Measurements from ENCODE around the gene SLC7A1. TPM values are rescaled to one million over a fixed set of nuclear protein-coding genes. Genes with fewer than 3 reads are reported as not detected.

The SLC7A1 gene
- total and polyA plus RNA-seq, 2 experiments from 2014 or later, result 10.1 to 16.2 TPM

DNA sequence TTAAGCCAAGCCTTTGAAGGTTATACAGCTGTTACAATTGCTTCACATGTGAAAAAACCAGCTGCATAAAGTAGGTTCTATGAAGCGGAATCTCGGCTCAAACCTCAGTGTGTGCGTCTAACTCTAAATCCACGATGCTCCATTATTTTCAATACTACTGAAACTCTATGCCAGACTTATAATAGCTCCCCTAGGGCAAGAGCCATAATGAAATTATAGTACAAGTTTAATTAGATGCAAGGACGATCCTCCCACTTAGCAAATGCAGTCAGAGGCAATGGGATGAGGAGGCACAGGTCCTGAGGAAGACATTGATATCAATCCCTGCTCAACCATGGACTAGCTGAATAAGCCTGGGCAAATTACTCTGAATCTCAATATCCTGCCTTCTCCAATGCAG lies 31.1 kb downstream of the SLC7A1 start:
- H3K4me3 ChIP-seq, result no peak overlapping the region
- H3K79me2 ChIP-seq, result peaks cover 83% of the 10 kb centered on the region
- H3K4me2 ChIP-seq, result no peak overlapping the region
- no peaks in the 10 kb centered on the region for H3K36me3 ChIP-seq (replicated peaks; ENCODE audit: insufficient read depth, low read depth)
- H3K27me3 ChIP-seq, result no peaks in the 10 kb centered on the region
- DNase-seq (ENCODE audit: low spot score), result no peak
- no peaks in the 10 kb centered on the region for H3K4me1 ChIP-seq (ENCODE audit: insufficient read depth)
- H3K9me3 ChIP-seq (ENCODE audit: low read depth), result no peaks in the 10 kb centered on the region
- no peak overlapping the region for H3K27ac ChIP-seq
- TF ChIP-seq, protein P1, sequence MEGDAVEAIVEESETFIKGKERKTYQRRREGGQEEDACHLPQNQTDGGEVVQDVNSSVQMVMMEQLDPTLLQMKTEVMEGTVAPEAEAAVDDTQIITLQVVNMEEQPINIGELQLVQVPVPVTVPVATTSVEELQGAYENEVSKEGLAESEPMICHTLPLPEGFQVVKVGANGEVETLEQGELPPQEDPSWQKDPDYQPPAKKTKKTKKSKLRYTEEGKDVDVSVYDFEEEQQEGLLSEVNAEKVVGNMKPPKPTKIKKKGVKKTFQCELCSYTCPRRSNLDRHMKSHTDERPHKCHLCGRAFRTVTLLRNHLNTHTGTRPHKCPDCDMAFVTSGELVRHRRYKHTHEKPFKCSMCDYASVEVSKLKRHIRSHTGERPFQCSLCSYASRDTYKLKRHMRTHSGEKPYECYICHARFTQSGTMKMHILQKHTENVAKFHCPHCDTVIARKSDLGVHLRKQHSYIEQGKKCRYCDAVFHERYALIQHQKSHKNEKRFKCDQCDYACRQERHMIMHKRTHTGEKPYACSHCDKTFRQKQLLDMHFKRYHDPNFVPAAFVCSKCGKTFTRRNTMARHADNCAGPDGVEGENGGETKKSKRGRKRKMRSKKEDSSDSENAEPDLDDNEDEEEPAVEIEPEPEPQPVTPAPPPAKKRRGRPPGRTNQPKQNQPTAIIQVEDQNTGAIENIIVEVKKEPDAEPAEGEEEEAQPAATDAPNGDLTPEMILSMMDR (IDR thresholded peaks at IDR 0.05; ENCODE audit: poor library complexity), result no peak
- no peak for TF ChIP-seq EZH2 (IDR thresholded peaks at IDR 0.05; ENCODE audit: borderline replicate concordance)
- TF ChIP-seq EZH2phosphoT487 (IDR thresholded peaks at IDR 0.05; ENCODE audit: low read depth, severe bottlenecking, unreplicated experiment), result no peak
- no peak overlapping the region for H2AFZ ChIP-seq
- H3K9me2 ChIP-seq (replicated peaks; ENCODE audit: insufficient read depth), result no peaks in the 10 kb centered on the region
- peaks cover 16% of the 10 kb centered on the region for H4K20me1 ChIP-seq (ENCODE audit: insufficient read depth, poor library complexity, severe bottlenecking)
- WGBS (ENCODE audit: low lambda C conversion rate, missing lambda C conversion rate), result 83% methylated on average over 5 of the region's 5 CpGs

DNA sequence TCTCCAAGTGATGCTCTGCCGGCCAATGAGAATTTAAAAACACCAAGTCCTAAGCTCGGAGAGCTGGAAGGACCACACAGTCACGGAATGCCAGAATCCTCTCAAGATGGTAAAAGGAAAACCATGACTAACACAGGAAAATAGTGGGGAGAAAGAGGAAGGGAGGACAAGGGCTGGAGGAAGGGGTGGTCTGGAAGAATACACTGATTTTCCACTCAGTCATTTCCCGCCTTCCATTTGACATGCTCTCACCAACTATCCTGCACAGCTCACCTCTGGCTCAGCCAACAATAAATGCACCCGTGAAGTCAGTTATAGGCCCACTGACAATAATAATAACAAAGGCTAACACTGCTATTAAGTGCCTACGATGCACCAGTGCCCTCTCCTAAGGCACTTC lies 31.5 kb downstream of the SLC7A1 start:
- Histone ChIP-seq H3K36me3 (replicated peaks; ENCODE audit: insufficient read depth, low read depth) (no peaks in the 10 kb centered on the region), H3K9me2 (replicated peaks; ENCODE audit: insufficient read depth) (no peaks in the 10 kb centered on the region), H3K4me2 (no peak overlapping the region), H3K79me2 (peaks cover 79% of the 10 kb centered on the region), H3K4me1 (ENCODE audit: insufficient read depth) (no peaks in the 10 kb centered on the region), H2AFZ (no peak overlapping the region), H3K9me3 (ENCODE audit: low read depth) (no peaks in the 10 kb centered on the region), H3K27me3 (no peaks in the 10 kb centered on the region), H3K4me3 (no peak overlapping the region), H3K27ac (no peak overlapping the region), H4K20me1 (ENCODE audit: insufficient read depth, poor library complexity, severe bottlenecking) (peaks cover 14% of the 10 kb centered on the region)
- 87% methylated on average over 6 of the region's 6 CpGs for WGBS (ENCODE audit: low lambda C conversion rate, missing lambda C conversion rate)
- DNase-seq (ENCODE audit: low spot score), result no peak
- TF ChIP-seq, protein P1 (IDR thresholded peaks at IDR 0.05; ENCODE audit: poor library complexity), result no peak
- TF ChIP-seq EZH2phosphoT487 (IDR thresholded peaks at IDR 0.05; ENCODE audit: low read depth, severe bottlenecking, unreplicated experiment) (no peak), EZH2 (IDR thresholded peaks at IDR 0.05; ENCODE audit: borderline replicate concordance) (no peak)

DNA sequence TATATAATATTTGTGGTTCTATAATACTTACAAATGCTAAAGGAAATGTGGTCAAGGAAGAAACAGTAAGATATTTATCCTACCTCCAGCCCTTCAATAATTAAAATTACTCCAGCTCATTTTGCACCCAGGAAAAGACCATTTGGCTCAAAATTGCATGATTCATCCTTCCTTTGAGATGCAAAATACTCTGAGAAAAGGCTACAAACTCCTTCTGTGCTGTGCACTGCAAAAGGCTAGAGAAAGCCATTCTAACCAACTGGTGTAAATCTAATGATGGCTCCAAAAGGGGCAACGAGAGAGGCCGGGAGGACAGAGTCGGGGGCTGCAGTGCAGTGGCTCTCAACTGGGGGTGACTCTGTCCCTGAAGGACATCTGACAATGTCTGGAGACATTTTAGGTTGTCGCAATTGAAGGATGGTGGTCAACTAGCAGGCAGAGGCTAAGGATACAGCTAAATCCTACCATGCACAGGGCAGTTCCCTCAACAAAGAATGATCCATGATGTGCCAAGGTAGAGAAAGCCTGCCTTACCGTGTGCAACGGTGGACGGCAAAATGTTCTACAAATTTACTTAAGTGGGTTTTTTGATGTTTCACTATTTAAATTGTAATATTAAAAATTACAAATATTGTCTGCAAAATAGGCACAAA lies 32.6 kb downstream of the SLC7A1 start:
- Histone ChIP-seq H3K27ac (no peak overlapping the region), H3K27me3 (no peaks in the 10 kb centered on the region), H3K4me3 (no peak overlapping the region), H3K79me2 (peaks cover 69% of the 10 kb centered on the region), H3K9me2 (replicated peaks; ENCODE audit: insufficient read depth) (no peaks in the 10 kb centered on the region), H3K4me1 (ENCODE audit: insufficient read depth) (no peaks in the 10 kb centered on the region), H3K36me3 (replicated peaks; ENCODE audit: insufficient read depth, low read depth) (no peaks in the 10 kb centered on the region), H3K4me2 (no peak overlapping the region), H2AFZ (no peak overlapping the region), H4K20me1 (ENCODE audit: insufficient read depth, poor library complexity, severe bottlenecking) (peaks cover 12% of the 10 kb centered on the region), H3K9me3 (ENCODE audit: low read depth) (no peaks in the 10 kb centered on the region)
- WGBS (ENCODE audit: low lambda C conversion rate, missing lambda C conversion rate), result 92% methylated on average over 7 of the region's 7 CpGs
- TF ChIP-seq, protein P1 (IDR thresholded peaks at IDR 0.05; ENCODE audit: poor library complexity), result no peak
- TF ChIP-seq EZH2 (IDR thresholded peaks at IDR 0.05; ENCODE audit: borderline replicate concordance), result no peak
- TF ChIP-seq EZH2phosphoT487 (IDR thresholded peaks at IDR 0.05; ENCODE audit: low read depth, severe bottlenecking, unreplicated experiment), result no peak
- DNase-seq (ENCODE audit: low spot score), result no peak

All from hepatocyte (in vitro differentiated cells).